Measurements from ENCODE around the gene RGL2.

- no peak for TF ChIP-seq CTCF (IDR thresholded peaks at IDR 0.05)
- no peak for TF ChIP-seq ZFX (IDR thresholded peaks at IDR 0.05; ENCODE audit: borderline replicate concordance)
Observed at GRCh38 chr6:33316603-33317418, 18.1 kb upstream of the RGL2 start.
